MCF 10A (cell line): ENCODE data around the gene MDM1. TPM values are rescaled to one million over a fixed set of nuclear protein-coding genes. Genes with fewer than 3 reads are reported as not detected.

Experiments used
- Bru-seq: library from RNA; stranded (reverse); fragments of 400-500 nt; gene quantifications from one replicate; lab custom pipeline; 2021; lab: Mats Ljungman, UMichigan
- BruChase-seq, 2 experiments: library from RNA; stranded (reverse); fragments of 400-500 nt; gene quantifications; one replicate each; lab custom pipeline; 2021; lab: Mats Ljungman, UMichigan
- BruUV-seq: library from RNA; stranded (reverse); fragments of 400-500 nt; replicated peaks from 2 replicates; lab custom pipeline; 2021; lab: Mats Ljungman, UMichigan
- CTCF ChIA-PET: fragments of 300-600 bp; sonication (Branson Sonifier 250); formaldehyde crosslinking; extraction: SDS; loops from one replicate; lab custom pipeline; 2021; ENCODE audit warnings: antibody characterized with exemption, inconsistent platforms; lab: Yijun Ruan, JAX
- POLR2A ChIA-PET: fragments of 300-600, 350-650 bp; sonication (Branson Sonifier 250); formaldehyde crosslinking; extraction: SDS; loops from one replicate; lab custom pipeline; 2020; ENCODE audit warnings: antibody characterized with exemption, inconsistent platforms; lab: Yijun Ruan, JAX
- DNase-seq: peaks from one replicate; pipeline ENCODE4 v3.0.0-alpha.2; 2018; ENCODE audit not compliant: unreplicated experiment
- H3K27ac Mint-ChIP-seq: one replicate; pipeline ENCODE4 v1.8.0; 2022; ENCODE audit warnings: mild to moderate bottlenecking, low read depth, mixed read lengths; ENCODE audit not compliant: unreplicated experiment
- H3K27me3 Mint-ChIP-seq: one replicate; pipeline ENCODE4 v1.8.0; 2022; ENCODE audit warnings: mixed read lengths; ENCODE audit not compliant: insufficient read depth, unreplicated experiment
- H3K36me3 Mint-ChIP-seq: one replicate; pipeline ENCODE4 v1.8.0; 2022; ENCODE audit warnings: mild to moderate bottlenecking, moderate library complexity, mixed read lengths; ENCODE audit not compliant: insufficient read depth, unreplicated experiment
- H3K4me1 Mint-ChIP-seq: one replicate; pipeline ENCODE4 v1.8.0; 2022; ENCODE audit warnings: mixed read lengths; ENCODE audit not compliant: insufficient read depth, unreplicated experiment
- H3K4me3 Mint-ChIP-seq: one replicate; pipeline ENCODE4 v1.8.0; 2022; ENCODE audit warnings: mild to moderate bottlenecking, moderate library complexity, mixed read lengths; ENCODE audit not compliant: unreplicated experiment
- H3K9me3 Mint-ChIP-seq: one replicate; pipeline ENCODE4 v1.8.0; 2022; ENCODE audit warnings: mixed read lengths; ENCODE audit not compliant: unreplicated experiment
- CTCF ChIP-seq: fragments of 200-600 bp; IDR thresholded peaks from one replicate; pipeline ENCODE4 v1.8.0; 2022; ENCODE audit warnings: antibody characterized with exemption, mild to moderate bottlenecking; ENCODE audit not compliant: unreplicated experiment
- intact Hi-C: fragments of 100-400 bp; cut with micrococcal nuclease; formaldehyde crosslinking; loops from 2 replicates; pipeline ENCODE4 v1.14.1; 2022
- long read RNA-seq: library from polyadenylated mRNA; stranded (forward); transcript quantifications from one replicate; pipeline ENCODE4 v2.0.0, GENCODE V29; 2022
- total RNA-seq: library from RNA; stranded (reverse); gene quantifications from 2 replicates; pipeline ENCODE4 v1.2.3, GENCODE V29; 2022

Gene MDM1, protein sequence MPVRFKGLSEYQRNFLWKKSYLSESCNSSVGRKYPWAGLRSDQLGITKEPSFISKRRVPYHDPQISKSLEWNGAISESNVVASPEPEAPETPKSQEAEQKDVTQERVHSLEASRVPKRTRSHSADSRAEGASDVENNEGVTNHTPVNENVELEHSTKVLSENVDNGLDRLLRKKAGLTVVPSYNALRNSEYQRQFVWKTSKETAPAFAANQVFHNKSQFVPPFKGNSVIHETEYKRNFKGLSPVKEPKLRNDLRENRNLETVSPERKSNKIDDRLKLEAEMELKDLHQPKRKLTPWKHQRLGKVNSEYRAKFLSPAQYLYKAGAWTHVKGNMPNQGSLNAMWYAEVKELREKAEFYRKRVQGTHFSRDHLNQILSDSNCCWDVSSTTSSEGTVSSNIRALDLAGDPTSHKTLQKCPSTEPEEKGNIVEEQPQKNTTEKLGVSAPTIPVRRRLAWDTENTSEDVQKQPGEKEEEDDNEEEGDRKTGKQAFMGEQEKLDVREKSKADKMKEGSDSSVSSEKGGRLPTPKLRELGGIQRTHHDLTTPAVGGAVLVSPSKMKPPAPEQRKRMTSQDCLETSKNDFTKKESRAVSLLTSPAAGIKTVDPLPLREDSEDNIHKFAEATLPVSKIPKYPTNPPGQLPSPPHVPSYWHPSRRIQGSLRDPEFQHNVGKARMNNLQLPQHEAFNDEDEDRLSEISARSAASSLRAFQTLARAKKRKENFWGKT
- 11.8 and 17.5 TPM in 2 replicates for total RNA-seq
- percentile 57 among the genes with signal in this experiment for Bru-seq, nascent RNA
- BruChase-seq, experiment 1, labeled RNA remaining after a 6-hour chase: percentile 60 among the genes with signal in this experiment
- BruChase-seq, experiment 2, labeled RNA remaining after a 2-hour chase: percentile 72 among the genes with signal in this experiment
- long read RNA-seq, transcript MDM1-201 (14 exons, 2,918 nt): major isoform, 5 of 23 reads
- long read RNA-seq, partial matches to known transcripts: 2 of 23 reads
- long read RNA-seq, other reads (novel, unspliced or antisense): 11 of 23 reads

DNA sequence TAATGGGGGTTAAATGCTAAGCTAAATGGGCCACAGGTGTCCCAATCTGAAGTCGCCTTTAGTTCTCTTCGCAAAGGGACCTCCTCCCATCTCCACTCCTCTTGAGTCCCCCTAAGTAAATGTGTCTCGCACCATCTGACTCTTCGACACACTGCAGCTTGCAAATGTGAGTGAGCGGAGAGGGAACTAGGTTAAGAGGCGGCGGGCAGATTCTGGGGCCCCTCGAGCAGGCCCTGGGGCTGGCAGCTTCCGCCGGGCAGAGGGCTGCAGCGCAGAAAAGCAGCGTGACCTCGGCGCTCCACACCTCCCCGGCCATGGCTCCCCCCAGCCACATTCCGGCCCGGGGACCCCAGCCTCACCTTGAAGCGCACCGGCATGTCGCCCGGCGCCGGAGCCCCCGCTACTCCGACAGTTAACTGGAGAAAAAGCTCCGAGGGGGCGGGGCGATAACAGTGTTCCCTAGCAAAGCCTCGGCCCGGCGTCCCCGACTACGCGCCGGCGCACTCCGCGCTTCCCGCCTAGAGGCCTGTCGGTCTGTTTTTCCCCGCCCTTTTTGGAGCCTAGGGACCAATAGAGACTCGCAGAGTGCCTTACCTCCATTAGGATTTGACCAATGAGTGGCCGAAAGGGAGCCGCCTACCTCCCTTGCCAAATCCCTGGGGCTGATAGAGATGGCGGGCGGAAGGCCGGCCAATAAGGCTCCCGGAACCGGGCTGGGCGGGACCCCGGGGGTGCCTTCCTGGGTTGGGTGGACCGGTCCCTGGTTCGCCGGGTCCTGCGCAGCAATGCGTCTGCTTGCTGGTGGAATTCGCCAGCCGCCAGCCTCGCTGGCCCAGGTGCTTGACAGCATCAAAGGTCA, at the start of gene MDM1:
MDM1 (minus strand) TSS at position 494 of the 859 bp plus-strand sequence; CDS start at position 377, 117 bp downstream.
- ChIA-PET POLR2A (interaction anchor here (0.6 to 1.9 kb wide), 22 partner anchors 9 to 1064 kb away, joined by 3 to 12 read pairs (median 3); partner anchors contain the start of gene NUP107), CTCF (interaction anchor here (0.6 to 2.2 kb wide), 7 partner anchors 32 to 352 kb away, joined by 3 to 5 read pairs (median 3); no protein-coding TSS in a partner anchor)
- Mint-ChIP-seq H3K27ac (peak within 1 kb of the TSS; percentile 46), H3K36me3 (peaks cover 9% of the 10 kb centered on the region), H3K4me3 (peak within 1 kb of the TSS; percentile 83), H3K27me3 (no peaks in the 10 kb centered on the region), H3K9me3 (no peaks in the 10 kb centered on the region), H3K4me1 (peaks cover 40% of the 10 kb centered on the region)
- TF ChIP-seq CTCF: no peak
- intact Hi-C loops: loop anchor here (10.0 kb wide), 1 partner anchor 473 kb away; the partner anchor contains the start of gene MDM2
- DNase-seq: peak; percentile 99
- BruUV-seq: TSS peak; percentile 24

- no peaks in the 10 kb centered on the region for H3K9me3 Mint-ChIP-seq
- ChIA-PET CTCF (interaction anchor here (0.6 to 1.2 kb wide), 7 partner anchors 11 to 818 kb away, joined by 3 to 5 read pairs (median 3); no protein-coding TSS in a partner anchor), POLR2A (no interaction called here)
- H3K4me3 Mint-ChIP-seq: no peak overlapping the region
- no peak overlapping the region for H3K27ac Mint-ChIP-seq
- BruUV-seq: no TSS peak
- DNase-seq: no peak
- no peaks in the 10 kb centered on the region for H3K36me3 Mint-ChIP-seq
- TF ChIP-seq CTCF: no peak
- H3K4me1 Mint-ChIP-seq: peaks cover 6% of the 10 kb centered on the region
- H3K27me3 Mint-ChIP-seq: peaks cover 32% of the 10 kb centered on the region
- intact Hi-C loops: no loop called here
These were observed 49.5 kb upstream of the MDM1 start for GRCh38 chr12:68381476-68382219.

DNA sequence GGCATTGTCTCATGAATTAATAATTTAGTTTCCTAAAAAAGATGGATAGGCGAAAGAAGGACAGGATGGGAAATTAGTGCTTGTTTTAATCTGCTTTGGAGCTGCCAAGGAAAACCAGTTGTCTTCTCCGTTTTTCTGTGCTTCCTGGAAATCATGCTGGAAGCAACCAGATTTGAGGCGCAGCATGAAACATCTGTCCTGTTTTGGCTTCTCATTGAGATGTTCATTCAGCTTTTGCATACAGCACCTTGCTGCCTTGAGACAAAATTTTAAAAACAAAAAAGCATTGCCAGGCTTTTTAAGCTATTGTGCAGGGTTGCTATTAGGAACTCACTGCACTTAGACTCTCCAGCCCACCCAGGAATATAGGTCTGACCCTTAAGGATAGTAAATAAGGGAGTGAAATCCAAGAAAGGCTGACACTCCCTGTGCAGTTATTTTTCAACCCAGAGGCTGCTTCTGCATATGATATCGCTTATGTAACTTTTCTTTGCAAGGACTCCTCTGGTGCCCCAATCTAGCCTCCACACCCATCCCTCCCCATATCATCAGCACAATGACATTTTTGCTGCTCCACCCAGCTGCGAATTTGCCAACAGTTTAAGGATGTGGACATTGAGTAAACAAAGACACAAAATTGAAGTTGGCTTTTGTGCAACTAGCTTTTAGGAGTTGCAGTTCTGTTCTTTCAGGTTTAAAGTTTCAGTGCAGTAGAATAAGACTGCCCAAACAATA, 46.9 kb upstream of the MDM1 start:
- Mint-ChIP-seq H3K27me3 (peaks cover 5% of the 10 kb centered on the region), H3K27ac (no peak overlapping the region), H3K9me3 (no peaks in the 10 kb centered on the region), H3K36me3 (no peaks in the 10 kb centered on the region), H3K4me1 (peaks cover 6% of the 10 kb centered on the region), H3K4me3 (no peak overlapping the region)
- intact Hi-C loops: no loop called here
- ChIA-PET POLR2A (interaction anchor here (0.6 to 1.1 kb wide), 6 partner anchors 8 to 206 kb away, joined by 3 read pairs; no protein-coding TSS in a partner anchor), CTCF (interaction anchor here (0.6 to 1.2 kb wide), 3 partner anchors 18 to 23 kb away, joined by 3 read pairs; no protein-coding TSS in a partner anchor)
- BruUV-seq: no TSS peak
- TF ChIP-seq CTCF: no peak
- peak; percentile 39 for DNase-seq
